OCI-LY1 (cell line): ENCODE measurements around the gene ME3.
"Not testable (repeated sequence)": the region's sequence is repeated elsewhere in the genome, so short reads cannot be mapped to it uniquely, and the experiment has no call there.

Experiments
- H2AFZ ChIP-seq: fragments of 200-600 bp; sonication (generic), shearing (Covaris generic); 2 replicates; pipeline ENCODE4 v1.6.0; 2014; ENCODE audit warnings: antibody characterized with exemption, mild to moderate bottlenecking, low read length
- H3F3A ChIP-seq: fragments of 200-600 bp; sonication (generic), shearing (Covaris generic); 2 replicates; pipeline ENCODE4 v1.6.0; 2014; ENCODE audit warnings: mild to moderate bottlenecking, antibody characterized with exemption, low read length, moderate library complexity; ENCODE audit not compliant: insufficient read depth
- H3K27ac ChIP-seq: fragments of 200-600 bp; sonication (generic); 2 replicates; pipeline ENCODE4 v1.5.1; 2014; ENCODE audit warnings: low read length, mixed run types, mild to moderate bottlenecking, low read depth; ENCODE audit not compliant: poor library complexity, severe bottlenecking
- H3K27me3 ChIP-seq: fragments of 200-600 bp; sonication (generic); 2 replicates; pipeline ENCODE4 v1.6.0; 2014; ENCODE audit warnings: antibody characterized with exemption, mild to moderate bottlenecking, low read length, moderate library complexity; ENCODE audit not compliant: insufficient read depth
- H3K36me3 ChIP-seq: fragments of 200-600 bp; sonication (generic); 2 replicates; pipeline ENCODE4 v1.6.1; 2014; ENCODE audit warnings: mild to moderate bottlenecking, antibody characterized with exemption, low read length, moderate library complexity, mixed read lengths; ENCODE audit not compliant: insufficient read depth
- H3K4me1 ChIP-seq: fragments of 200-600 bp; sonication (generic); 2 replicates; pipeline ENCODE4 v1.5.1; 2014; ENCODE audit warnings: mild to moderate bottlenecking, low read length, moderate library complexity; ENCODE audit not compliant: insufficient read depth, severe bottlenecking
- H3K4me2 ChIP-seq: fragments of 200-600 bp; sonication (generic), shearing (Covaris generic); 2 replicates; pipeline ENCODE4 v1.6.1; 2014; ENCODE audit warnings: low read length
- H3K4me3 ChIP-seq: fragments of 200-600 bp; sonication (generic); 2 replicates; pipeline ENCODE4 v1.5.1; 2014; ENCODE audit warnings: low read length, low read depth, mild to moderate bottlenecking, mixed read lengths; ENCODE audit not compliant: poor library complexity, severe bottlenecking
- H3K79me2 ChIP-seq: fragments of 200-600 bp; shearing (Covaris generic); 2 replicates; pipeline ENCODE4 v1.6.1; 2016; ENCODE audit warnings: mixed run types, low read length, mixed read lengths; ENCODE audit not compliant: insufficient read depth
- H3K9ac ChIP-seq: fragments of 200-600 bp; sonication (generic), shearing (Covaris generic); 2 replicates; pipeline ENCODE4 v1.6.1; 2014; ENCODE audit warnings: mild to moderate bottlenecking, low read length, mixed read lengths
- H3K9me2 ChIP-seq: fragments of 200-600 bp; sonication (generic), shearing (Covaris generic); 2 replicates; pipeline ENCODE4 v1.6.1; 2014; ENCODE audit warnings: low read depth, mild to moderate bottlenecking, low read length, mixed read lengths
- H3K9me3 ChIP-seq: fragments of 200-600 bp; shearing (Covaris generic); 2 replicates; pipeline ENCODE4 v1.6.1; 2014; ENCODE audit warnings: low read length, mixed read lengths
- H4K20me1 ChIP-seq: fragments of 200-600 bp; sonication (generic), shearing (Covaris generic); 2 replicates; pipeline ENCODE4 v1.6.0; 2016; ENCODE audit warnings: mild to moderate bottlenecking, low read length; ENCODE audit not compliant: insufficient read depth
- EZH2 ChIP-seq: fragments of 200-600 bp; sonication (generic), shearing (Covaris generic); IDR thresholded peaks from 2 replicates; pipeline ENCODE4 v1.8.0; 2017; ENCODE audit warnings: borderline replicate concordance, mixed run types, mild to moderate bottlenecking, antibody characterized with exemption, low read length, moderate library complexity, mixed read lengths
- TF ChIP-seq, protein P1 (sequence below): fragments of 200-600 bp; sonication (generic), shearing (Covaris generic); IDR thresholded peaks from 2 replicates; pipeline ENCODE4 v1.5.1; 2017; ENCODE audit warnings: mild to moderate bottlenecking, antibody characterized with exemption, low read length, moderate library complexity, mixed read lengths

ME3 gene

DNA sequence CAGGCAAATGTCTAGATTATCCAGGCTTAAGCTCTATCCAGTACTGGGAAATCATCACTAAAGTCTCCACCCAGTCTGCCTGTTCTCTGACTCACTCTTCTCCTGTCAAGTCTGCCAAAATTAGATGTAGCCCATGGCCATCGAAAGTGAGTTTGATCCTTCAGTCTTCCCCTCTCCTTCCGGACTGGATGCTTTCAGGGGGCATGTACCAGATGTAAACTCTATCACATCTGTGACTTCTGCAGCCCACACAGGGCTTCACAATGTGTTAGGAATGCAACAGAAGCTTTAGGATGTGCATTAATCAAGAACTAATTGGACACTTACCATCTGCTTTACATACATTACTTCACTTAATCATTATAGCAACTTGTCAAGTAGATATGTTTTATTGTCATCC lies 12.3 kb downstream of the ME3 start:
- Histone ChIP-seq H3K4me2 (no peak overlapping the region), H3K9ac (no peak overlapping the region), H3K4me3 (no peak overlapping the region), H4K20me1 (no peaks in the 10 kb centered on the region), H2AFZ (no peak overlapping the region), H3K27ac (no peak overlapping the region), H3K27me3 (no peaks in the 10 kb centered on the region), H3K36me3 (no peaks in the 10 kb centered on the region), H3K79me2 (no peaks in the 10 kb centered on the region), H3K4me1 (no peaks in the 10 kb centered on the region), H3K9me2 (no peaks in the 10 kb centered on the region), H3K9me3 (no peaks in the 10 kb centered on the region), H3F3A (no peaks in the 10 kb centered on the region)
- TF ChIP-seq EZH2, result no peak
- TF ChIP-seq, protein P1, sequence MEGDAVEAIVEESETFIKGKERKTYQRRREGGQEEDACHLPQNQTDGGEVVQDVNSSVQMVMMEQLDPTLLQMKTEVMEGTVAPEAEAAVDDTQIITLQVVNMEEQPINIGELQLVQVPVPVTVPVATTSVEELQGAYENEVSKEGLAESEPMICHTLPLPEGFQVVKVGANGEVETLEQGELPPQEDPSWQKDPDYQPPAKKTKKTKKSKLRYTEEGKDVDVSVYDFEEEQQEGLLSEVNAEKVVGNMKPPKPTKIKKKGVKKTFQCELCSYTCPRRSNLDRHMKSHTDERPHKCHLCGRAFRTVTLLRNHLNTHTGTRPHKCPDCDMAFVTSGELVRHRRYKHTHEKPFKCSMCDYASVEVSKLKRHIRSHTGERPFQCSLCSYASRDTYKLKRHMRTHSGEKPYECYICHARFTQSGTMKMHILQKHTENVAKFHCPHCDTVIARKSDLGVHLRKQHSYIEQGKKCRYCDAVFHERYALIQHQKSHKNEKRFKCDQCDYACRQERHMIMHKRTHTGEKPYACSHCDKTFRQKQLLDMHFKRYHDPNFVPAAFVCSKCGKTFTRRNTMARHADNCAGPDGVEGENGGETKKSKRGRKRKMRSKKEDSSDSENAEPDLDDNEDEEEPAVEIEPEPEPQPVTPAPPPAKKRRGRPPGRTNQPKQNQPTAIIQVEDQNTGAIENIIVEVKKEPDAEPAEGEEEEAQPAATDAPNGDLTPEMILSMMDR, result no peak

DNA sequence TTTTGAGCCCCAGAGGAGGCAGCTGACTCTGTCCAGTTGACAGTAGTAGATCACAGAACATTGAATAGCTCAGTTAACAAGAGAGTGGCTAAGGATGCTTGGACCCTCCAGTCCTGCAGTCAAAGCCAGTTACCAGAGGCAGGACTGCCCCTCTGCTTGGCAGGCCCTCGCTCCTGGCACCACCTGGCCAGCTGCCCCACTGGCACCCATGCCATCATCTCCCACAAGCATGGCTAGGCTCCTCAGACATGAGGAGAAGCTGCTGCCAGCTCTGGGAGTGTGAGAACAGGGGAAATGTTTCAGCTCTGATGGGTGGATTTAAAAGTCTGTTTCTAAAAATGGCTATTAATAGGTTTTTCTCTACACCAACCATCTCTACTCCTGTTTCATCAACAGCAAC lies 13.9 kb downstream of the ME3 start:
- H3K27me3 ChIP-seq, result no peaks in the 10 kb centered on the region
- no peaks in the 10 kb centered on the region for H3K4me1 ChIP-seq
- no peaks in the 10 kb centered on the region for H4K20me1 ChIP-seq
- no peak overlapping the region for H3K9ac ChIP-seq
- no peaks in the 10 kb centered on the region for H3K36me3 ChIP-seq
- TF ChIP-seq EZH2, result no peak
- TF ChIP-seq, protein P1, result no peak
- H3K9me3 ChIP-seq, result no peaks in the 10 kb centered on the region
- H3K4me3 ChIP-seq, result no peak overlapping the region
- no peak overlapping the region for H3K27ac ChIP-seq
- H3K79me2 ChIP-seq, result no peaks in the 10 kb centered on the region
- no peaks in the 10 kb centered on the region for H3F3A ChIP-seq
- H3K9me2 ChIP-seq, result no peaks in the 10 kb centered on the region
- H2AFZ ChIP-seq, result no peak overlapping the region
- no peak overlapping the region for H3K4me2 ChIP-seq

DNA sequence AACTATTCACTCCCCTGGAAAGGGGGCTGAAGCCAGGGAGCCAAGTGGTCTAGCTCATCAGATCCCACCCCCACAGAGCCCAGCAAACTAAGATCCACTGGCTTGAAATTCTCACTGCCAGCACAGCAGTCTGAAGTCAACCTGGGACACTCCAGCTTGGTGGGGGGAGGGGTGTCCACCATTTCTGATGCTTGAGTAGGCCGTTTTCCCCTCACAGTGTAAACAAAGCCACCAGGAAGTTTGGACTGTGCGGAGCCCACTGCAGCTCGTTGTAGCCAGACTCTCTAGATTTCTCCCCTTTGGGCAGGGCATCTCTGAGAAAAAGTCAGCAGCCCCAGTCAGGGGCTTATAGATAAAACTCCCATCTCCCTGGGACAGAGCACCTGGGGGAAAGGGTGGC lies 27.2 kb downstream of the ME3 start:
- not testable (repeated sequence) for H3K4me1 ChIP-seq, H4K20me1 ChIP-seq, H3K9me2 ChIP-seq, H3K27me3 ChIP-seq, H3F3A ChIP-seq, H3K9me3 ChIP-seq, H3K27ac ChIP-seq, H3K4me2 ChIP-seq, H3K9ac ChIP-seq, H3K4me3 ChIP-seq, H3K79me2 ChIP-seq, H3K36me3 ChIP-seq, H2AFZ ChIP-seq

DNA sequence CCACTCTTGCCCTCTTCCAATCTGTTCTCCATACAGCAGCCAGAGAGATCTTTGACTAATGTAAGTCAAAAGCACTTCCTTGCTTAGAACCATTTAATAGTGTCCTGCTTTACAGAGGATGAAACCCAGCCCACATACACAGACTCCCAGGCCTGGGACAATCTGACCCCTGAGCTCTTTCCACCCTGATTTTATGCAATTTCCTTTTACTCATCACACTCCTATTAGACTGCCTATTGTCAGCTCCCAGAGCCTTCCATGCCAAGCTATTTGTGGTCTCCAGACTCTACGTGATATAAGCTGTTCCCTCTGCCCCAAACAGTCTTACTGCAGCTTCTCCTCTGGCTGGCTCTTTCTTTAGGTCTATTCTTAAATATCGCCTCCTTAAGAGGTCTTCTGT lies 28.1 kb downstream of the ME3 start:
- Histone ChIP-seq H3K4me2 (no peak overlapping the region), H2AFZ (no peak overlapping the region), H3K4me3 (no peak overlapping the region), H3K27ac (no peak overlapping the region), H3K9ac (no peak overlapping the region), H3K9me2 (no peaks in the 10 kb centered on the region), H4K20me1 (no peaks in the 10 kb centered on the region), H3F3A (no peaks in the 10 kb centered on the region), H3K79me2 (no peaks in the 10 kb centered on the region), H3K9me3 (no peaks in the 10 kb centered on the region), H3K27me3 (no peaks in the 10 kb centered on the region), H3K4me1 (no peaks in the 10 kb centered on the region), H3K36me3 (no peaks in the 10 kb centered on the region)
- TF ChIP-seq, protein P1, result no peak
- TF ChIP-seq EZH2, result no peak
